ENCODE data around the gene FGF22.

GRCh38 chr19:601310-601709 is 38.4 kb upstream of the FGF22 start:
- TF ChIP-seq CTCF (IDR thresholded peaks at IDR 0.05) (no peak), POLR2A (IDR thresholded peaks at IDR 0.05) (no peak)
